GM12875 (cell line): ENCODE results near the gene SMURF1.

Experiments used
- H3K4me3 ChIP-seq: one replicate; pipeline ENCODE4 v1.5.1; 2011; ENCODE audit warnings: low read depth, low read length, control low read depth
- CTCF ChIP-seq: IDR thresholded peaks from 2 replicates; pipeline ENCODE4 v1.5.1; 2011; ENCODE audit warnings: low read depth, mild to moderate bottlenecking, control low read depth, inconsistent platforms, low read length, moderate library complexity, borderline replicate concordance; ENCODE audit not compliant: insufficient read depth

Gene SMURF1

GRCh38 chr7:99078416-99078815 lies 65.5 kb downstream of the SMURF1 start:
- H3K4me3 ChIP-seq, result no peak overlapping the region
- TF ChIP-seq CTCF, result no peak

GRCh38 chr7:99076615-99077014 lies 67.3 kb downstream of the SMURF1 start:
- no peak overlapping the region for H3K4me3 ChIP-seq
- no peak for TF ChIP-seq CTCF

- no peak for TF ChIP-seq CTCF
- no peak overlapping the region for H3K4me3 ChIP-seq
These were observed 70.0 kb downstream of the SMURF1 start for GRCh38 chr7:99073839-99074446.

- TF ChIP-seq CTCF, result no peak
- no peak overlapping the region for H3K4me3 ChIP-seq
These were observed 71.8 kb downstream of the SMURF1 start for GRCh38 chr7:99072126-99072525.

GRCh38 chr7:99070361-99070760 lies 73.5 kb downstream of the SMURF1 start:
- TF ChIP-seq CTCF, result no peak
- H3K4me3 ChIP-seq, result no peak overlapping the region

- TF ChIP-seq CTCF, result no peak
- no peak overlapping the region for H3K4me3 ChIP-seq
These were observed 82.7 kb downstream of the SMURF1 start for GRCh38 chr7:99061001-99061776.

GRCh38 chr7:99054781-99055180 lies 89.1 kb downstream of the SMURF1 start:
- H3K4me3 ChIP-seq, result no peak overlapping the region
- no peak for TF ChIP-seq CTCF
